NCI-H510A treated with DMSO at 0.1 percent for 48 hours (cell line): ENCODE data around the gene DNAJB8.

ENCODE experiments used
- DNase-seq: peaks from one replicate; lab custom pipeline; 2025; lab: John Stamatoyannopoulos, UW

DNAJB8 gene

DNA sequence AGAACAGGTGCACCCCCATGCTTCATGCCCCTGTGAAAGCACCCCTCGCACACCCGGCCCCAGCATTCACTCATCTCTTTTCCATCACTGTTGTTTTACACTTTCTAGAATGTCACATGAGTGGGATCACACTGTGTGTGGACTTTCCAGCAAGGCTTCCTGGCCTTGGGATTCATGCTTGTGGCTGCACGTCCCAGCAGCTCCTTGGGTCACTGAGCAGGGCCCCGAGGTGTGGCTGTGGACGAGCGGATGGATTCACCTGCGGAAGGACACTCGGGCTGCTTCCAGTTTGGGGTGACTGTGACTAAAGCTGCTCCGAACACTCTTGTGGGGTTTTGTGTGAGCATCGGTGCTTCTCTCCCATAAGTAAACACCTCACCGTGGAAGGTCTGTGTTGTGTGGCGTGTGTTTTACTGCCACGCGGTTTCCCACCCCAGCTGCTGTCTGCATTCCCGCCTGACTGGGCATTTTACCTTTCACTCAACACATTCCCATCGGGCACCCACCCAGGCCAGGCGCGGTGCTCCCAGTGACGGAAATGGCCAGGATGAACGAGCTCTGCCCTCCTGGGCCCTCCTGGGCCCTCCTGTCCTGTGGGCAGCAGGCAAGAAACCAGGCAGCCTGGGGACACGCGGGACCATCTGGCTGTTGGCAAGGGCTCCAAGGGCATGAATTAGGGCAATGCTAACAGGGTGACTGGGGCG, 41.4 kb downstream of the DNAJB8 start:
- DNase-seq: no peak

DNA sequence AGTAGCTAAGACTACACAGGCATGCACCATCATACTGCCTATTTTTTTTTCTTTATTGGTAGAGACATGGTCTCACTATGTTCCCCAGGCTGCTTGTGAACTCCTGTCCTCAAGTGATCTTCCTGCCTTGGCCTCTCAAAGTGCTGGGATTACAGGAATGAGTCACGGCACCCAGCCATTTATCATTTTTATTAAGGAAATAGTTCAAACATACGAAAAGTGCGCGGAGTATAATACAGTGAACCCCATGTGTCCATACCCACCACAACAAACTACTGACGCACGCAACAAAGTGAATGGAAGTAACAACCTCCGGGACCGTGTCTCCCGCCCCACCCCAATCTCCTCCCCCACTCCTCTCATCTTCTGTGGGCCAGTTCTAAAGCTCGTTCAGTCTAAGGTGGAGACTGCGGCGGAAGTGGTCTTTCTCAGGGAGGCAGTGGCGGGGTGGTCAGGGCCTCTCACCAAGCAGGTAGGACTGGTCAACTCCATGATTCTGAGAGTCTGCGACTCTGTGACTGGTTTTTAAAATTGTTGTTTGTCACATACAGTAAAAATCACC, 42.1 kb downstream of the DNAJB8 start:
- DNase-seq: no peak

DNA sequence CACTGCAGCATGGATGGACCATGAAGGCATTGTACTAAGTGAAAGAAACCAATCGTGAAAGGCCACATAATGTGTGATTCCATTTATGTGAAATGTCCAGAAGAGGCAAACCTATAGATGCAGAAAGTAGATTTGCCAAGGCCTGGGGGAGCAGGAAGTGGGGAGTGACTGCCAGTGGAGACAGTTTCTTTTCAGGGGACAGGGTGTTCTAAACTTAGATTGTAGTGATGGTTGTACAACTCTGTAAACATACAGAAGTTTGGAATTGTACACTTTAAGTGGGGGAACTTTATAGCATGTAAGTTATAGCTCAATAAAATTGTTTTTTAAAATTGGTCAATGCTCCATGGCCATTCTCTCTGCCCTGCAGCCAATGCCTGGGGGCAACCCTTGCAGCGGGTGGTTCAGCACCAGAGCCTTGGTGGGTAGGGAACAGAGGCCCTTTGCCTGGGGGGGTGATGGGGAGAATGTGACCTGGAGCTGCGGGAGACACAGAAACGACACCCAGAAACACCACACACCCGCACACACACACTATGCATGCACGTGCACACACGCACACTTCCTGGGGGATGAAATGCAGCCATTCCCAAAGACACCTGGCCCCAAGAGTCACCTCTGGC, 43.1 kb downstream of the DNAJB8 start:
- DNase-seq: no peak

DNA sequence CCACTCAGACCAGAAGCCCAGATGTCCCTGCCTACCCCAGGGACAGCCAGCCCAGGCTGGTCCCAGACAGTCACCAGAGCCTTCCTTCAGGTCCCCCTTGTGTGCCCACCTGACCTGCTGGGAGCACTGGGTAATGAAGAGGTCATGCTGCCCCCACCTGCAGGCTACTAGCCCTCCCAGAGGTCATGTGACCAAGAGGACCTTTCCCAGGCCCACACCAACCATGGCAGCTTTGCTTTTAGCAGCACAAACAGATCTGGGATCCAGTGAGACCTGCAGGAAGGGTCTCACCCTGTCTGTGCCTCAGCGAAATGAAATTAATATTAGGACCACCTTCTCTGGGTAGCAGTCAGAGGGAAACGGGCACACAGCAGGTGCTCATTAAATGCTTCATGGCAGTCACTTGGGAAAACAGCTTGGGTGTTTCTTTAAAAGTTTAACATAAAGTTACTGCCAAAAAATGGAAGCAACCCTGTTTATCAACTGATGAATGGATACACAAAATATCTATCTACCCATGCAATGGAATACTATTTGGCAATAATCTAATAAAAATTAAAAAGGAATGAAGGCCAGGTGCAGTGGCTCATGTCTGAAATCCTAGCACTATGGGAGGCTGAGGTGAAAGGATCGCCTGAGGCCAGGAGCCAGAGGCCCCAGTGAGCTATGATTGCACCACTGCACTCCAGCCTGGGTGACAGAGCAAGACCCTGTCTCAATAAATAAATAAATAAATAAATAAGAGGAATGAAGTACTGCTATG, 43.7 kb downstream of the DNAJB8 start:
- DNase-seq: no peak

DNA sequence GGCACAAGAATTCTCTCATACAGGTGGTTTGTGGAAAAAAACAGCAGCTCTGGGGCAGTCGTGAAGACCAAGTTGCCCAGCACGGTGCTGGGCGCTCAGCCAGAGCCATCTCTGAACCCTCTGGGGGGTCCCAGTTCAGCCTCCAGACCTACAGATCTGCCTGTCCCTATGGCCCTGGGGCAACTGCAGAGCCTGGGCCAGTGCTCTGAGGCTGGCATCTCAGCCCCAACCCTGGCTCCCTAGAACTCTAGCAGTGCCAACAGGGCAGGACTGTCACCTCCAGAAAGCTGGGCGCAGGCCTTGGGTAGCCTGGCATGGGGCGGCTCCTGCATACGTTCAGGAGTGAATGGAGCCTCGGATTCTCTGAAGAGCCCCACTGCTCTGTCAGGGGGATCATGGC, 44.7 kb downstream of the DNAJB8 start:
- no peak for DNase-seq

DNA sequence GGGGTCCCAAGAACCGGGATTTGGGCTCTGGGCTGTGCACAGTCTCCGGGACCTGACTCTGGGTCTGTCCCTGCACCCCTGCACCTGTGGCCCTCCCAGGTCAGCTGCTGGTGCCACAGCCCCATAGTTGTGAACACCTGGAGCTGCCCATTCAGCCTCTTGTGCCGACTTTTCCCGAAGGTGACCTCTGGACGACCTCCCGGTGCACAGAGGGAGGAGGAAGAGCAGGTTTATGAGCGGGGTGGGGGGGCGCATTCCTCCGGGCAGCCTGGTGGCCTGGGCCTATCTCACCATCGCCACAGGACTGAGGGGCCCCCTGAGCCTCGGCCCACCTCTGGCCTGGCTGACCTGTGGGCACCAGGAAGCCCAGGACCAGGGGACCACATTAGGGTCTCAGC, 45.3 kb downstream of the DNAJB8 start:
- no peak for DNase-seq

DNA sequence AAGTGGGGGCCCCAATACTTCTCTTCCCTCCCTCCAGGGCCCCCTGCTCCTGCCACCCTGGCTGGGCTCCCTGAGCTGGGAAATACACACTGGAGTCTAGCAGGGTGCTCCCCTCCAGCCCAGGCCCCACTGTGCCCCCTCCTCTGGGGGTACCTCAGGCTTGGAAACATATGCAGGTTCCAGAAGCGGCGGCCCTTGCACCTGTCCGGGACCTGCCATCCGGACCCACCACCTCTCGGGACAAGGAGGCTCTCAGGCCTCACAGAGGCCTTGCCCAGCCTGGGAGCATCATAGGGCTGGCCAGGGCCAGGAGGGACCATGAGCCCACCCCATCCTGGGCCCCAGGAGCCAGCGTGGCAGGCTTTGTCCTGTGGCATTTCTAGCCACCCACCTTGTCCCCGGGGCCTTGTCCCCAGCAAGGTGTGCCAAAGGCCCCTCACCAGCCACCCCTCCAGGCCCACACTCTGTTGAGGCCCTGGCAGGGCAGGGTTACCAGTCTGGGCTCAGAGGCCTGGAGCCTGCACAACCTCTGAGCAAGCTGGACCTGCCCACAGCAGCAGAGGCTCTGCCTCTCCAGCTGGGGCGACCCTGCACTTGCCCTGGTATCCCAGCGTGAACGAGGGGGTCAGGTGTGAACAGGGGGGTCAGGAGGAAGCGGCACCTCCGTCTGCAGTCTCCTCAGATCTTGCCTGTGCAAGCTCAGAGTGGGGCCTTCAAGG, 45.8 kb downstream of the DNAJB8 start:
- no peak for DNase-seq

DNA sequence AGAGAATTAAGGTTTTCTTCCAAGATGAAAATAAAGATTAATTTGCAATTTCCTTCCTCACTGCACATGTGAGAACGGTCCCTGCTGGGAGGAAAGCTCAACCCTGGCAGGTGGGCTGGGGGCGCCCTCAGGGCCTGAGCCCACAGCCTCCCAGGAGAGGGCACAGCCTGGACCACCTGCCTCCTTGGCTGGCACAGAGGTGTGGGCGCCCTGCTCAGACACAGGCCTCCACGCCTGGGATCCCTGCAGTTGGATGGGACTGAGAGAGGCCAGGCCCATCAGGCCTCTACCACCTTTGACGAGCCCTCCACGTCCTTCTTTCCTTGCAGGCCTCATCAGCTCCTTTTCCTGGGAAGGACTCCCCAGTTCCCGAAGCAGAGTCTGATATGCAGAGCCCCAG, 46.4 kb downstream of the DNAJB8 start:
- DNase-seq: no peak

DNA sequence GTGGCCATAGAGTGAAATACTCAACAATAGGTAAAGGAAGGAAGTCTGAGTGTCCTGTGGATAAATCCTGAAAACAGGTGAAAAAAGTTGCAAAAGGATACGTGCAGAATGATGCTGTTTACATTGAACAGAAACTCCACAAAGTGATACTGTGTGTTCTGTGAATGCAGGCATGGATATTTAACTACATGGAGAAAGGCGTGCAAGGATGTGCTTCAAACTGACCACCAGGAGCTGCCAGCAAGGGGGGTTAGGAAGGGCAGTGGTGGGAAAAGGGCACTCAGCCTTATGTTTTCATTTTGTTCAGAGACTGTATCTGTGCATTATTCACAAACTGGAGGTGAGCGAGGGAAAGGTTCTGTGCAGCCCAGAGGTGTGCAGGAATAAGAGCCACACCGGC, 47.4 kb downstream of the DNAJB8 start:
- no peak for DNase-seq

DNA sequence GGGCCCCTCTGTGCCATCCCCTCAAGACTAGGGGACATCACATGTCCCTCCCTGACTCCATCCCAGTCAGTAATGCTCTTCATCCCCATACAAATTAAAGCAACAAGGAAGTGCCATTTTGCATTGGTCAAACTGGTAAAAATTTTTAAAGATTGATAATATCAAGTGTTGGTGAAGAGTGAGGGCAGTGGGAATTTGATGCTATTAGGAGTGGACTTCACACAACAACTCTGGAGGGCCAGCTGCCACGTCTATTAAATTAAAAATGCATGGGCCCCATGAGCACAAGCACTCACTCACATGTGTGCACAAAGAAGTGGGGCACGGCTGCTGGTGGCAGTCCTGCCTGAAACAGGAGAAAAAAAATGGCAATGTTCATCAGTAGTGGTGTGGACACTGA, 47.8 kb downstream of the DNAJB8 start:
- no peak for DNase-seq

DNA sequence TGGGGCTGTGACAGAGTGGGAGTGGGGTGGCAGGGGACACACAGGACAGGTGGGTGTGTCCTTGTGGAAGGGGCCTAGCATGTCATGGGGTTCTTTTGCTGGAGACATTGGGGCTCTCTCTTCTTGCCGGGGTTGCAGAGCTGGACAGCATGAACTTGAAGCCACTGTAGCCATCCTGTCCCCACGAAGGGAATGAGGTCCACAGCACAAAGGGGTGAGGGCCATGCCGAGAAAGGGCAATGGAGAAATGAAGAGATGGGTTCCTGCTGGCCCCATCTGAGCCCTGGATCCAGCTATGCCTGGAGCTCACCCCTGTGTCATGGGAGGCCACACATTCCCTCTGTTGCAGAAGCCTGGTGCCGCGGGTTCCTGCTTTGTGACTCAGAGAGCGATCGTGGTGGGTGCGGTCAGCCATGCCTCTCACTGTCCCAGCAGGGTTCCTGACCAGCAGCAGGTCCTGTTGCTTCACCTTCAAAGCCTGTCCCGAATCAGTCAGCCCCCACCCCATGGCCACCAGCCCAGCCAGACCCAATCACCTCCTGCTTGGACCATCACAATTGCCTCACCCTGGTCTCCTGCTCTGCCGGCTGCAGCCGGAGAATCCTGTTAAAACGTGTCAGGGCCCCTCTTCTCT, 50.0 kb downstream of the DNAJB8 start:
- no peak for DNase-seq

DNA sequence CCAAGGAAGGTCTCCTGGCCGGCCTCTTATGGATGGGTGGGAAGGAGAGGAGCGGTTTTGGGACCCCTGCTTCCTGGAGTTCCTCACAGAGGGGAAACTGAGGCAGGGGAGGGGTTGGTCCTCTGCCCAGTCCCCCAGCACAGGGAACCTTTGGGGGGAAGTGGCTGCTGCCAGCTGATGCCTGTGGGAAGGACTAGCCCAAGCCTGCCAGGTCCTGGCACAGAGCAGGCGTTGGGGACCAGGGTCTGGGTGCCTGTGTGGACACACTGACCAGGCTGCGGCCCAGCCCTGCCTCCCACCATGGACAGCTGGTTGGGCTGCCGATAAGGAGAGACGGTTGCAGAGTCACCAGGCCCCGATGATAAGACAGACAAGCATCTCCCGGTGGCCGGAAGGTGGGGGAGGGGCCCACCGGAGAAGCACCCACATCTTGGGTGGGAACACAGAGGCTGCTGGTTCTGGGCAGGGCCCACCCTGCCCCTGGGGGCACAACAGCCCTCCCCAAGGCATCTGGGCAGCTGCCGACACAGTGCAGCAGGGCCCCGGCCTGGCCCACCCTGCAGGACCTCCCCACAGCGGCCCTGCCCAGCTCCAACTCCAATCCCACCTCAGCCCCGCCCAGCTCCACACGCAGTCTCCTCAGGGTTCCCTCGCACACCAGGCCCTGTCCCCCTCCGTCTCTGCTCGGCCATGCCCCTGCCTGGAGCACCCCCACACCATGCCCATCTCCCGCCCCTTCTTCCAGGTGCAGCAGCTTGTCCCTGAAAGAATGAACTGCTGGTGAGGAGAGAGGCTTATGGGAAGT, 50.7 kb downstream of the DNAJB8 start:
- no peak for DNase-seq

DNA sequence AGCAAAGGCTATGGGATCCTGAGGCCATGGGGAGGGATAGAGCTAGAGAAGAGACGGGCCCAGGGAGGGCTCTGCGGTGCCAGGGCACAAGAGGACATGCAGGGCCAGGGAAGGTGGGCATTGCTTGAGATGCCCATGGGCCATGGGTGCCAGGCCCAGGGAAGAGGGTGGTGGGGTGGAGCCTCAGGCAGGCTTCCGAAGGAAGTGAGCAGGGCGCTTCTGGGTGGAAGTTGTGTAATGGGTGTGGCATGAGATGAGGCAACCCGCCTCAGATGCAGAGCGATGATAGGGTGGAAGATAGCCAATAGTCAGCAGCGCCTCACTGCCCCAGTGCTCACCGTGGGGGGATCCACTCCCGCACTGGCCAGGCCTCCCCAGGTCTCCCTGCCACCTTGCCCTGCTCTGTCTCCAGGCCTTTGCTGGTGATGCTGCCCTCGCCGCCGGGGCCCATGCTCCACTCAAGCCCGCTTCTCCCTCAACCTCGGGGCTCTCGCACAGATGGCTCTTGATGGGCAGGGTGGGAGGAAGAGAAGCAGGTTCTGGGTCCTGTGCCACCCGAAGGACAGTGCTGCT, 51.4 kb downstream of the DNAJB8 start:
- DNase-seq: no peak

DNA sequence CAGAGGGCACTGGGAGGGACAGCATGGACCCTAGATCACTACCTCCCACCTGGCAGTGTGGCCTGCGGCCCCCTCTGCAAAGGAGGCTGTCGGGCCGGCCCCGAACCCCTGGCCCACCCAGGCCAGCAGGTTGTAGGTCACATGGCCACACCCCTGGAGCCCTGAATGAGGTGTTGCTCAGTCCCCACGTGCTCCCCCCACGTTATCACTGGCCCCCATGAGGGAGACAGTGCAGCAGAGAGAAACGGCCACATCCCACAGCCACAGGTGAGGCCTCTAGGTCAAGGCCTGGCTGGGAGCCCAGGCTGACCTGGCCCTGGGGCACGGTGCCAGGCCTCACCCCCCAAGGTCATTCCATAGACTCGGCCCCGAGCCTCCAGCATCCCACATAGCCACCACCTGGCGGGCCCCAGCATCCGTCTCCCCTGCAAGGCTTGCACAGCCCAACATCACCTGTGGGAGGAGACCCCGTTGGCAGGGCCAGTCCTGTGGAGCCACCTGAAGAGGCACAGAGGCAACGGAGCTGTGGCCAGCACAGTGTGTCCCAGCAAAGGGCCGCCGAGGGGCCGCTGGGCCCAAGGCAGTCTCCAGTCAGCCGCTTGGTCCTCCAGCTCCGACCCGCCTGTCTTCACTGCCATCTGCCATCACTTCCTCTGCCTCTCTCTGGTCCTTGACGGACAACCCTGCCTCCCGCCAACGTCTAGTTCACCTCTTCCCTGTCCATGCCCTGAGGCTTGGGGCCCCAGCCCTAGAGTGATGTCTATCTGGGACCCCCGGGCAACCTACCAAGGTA, 53.1 kb downstream of the DNAJB8 start:
- DNase-seq: no peak

DNA sequence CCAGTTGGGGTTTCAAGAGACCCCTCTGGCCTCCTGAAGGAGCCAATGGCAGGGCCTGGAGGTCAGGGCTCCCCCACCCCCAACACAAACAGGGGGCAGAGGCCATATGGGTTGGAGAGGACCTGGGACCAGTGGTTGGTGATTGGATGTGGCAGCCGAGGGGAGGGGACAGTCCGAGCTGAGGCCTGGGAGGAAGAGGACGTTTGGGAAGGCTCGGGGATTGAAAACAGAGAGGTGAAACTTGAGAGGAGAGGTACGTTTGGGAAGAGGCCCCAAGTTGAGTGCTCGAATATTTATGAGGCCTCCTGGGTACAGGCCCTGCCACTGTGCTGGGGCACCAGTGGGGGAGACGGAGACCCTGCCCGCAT, 53.7 kb downstream of the DNAJB8 start:
- DNase-seq: no peak
